HepG2 (cell line): Measurements from ENCODE around the gene PRKCB. TPM values are rescaled to one million over a fixed set of nuclear protein-coding genes. Genes with fewer than 3 reads are reported as not detected.

Source experiments
- ATAC-seq: fragments of 200-7000 bp; cut with Tn5 transposase; 3 replicates; pipeline ENCODE4 v1.9.1; 2020; ENCODE audit warnings: mild to moderate bottlenecking, moderate library complexity
- BruUV-seq: library from RNA; stranded (reverse); fragments of 400-500 nt; replicated peaks from 2 replicates; lab custom pipeline; 2021; lab: Mats Ljungman, UMichigan
- CTCF ChIA-PET: fragments of 300-600 bp; formaldehyde crosslinking; extraction: SDS; loops from one replicate; lab custom pipeline; 2021; ENCODE audit warnings: low total read pairs, inconsistent platforms, low intra/inter-chr PET ratio; lab: Yijun Ruan, JAX
- POLR2A ChIA-PET: fragments of 350-600 bp; sonication (Branson Sonifier 250); formaldehyde crosslinking; loops from one replicate; lab custom pipeline; 2020; ENCODE audit warnings: antibody characterized with exemption, inconsistent platforms; lab: Yijun Ruan, JAX
- DNase-seq: peaks from one replicate; pipeline ENCODE4 v3.0.0-alpha.2; 2015; ENCODE audit warnings: low spot score
- FAIRE-seq: peaks from 3 replicates; lab custom pipeline; 2011; peaks lifted over from hg19 to GRCh38; lab: Jason Lieb, UNC
- H2AFZ ChIP-seq: one replicate; pipeline ENCODE4 v1.6.1; 2011; ENCODE audit warnings: low read length, inconsistent platforms
- H3K27ac ChIP-seq: fragments of 300-600 bp; 3 replicates; pipeline ENCODE4 v1.8.0; 2011; ENCODE audit warnings: mixed run types, mild to moderate bottlenecking, mixed read lengths, low read length, inconsistent platforms; ENCODE audit not compliant: insufficient read depth; ENCODE audit errors: extremely low read length
- H3K27me3 ChIP-seq, 2 experiments: fragments of 200-600 bp in 1 of 2; 2 replicates in 1 of 2; 3 replicates in 1 of 2; pipeline versions ENCODE4 v1.6.0 to v1.8.0; 2011; ENCODE audit warnings: low read length in 2 of 2, mild to moderate bottlenecking in 2 of 2, moderate library complexity in 2 of 2, inconsistent platforms in 1 of 2; ENCODE audit not compliant: insufficient read depth in 2 of 2, control insufficient read depth in 1 of 2
- H3K36me3 ChIP-seq, 2 experiments: fragments of 200-600 bp in 1 of 2; replicated peaks in 1 of 2; 2 replicates in 1 of 2; 3 replicates in 1 of 2; pipeline versions ENCODE4 v1.5.1 to v1.8.0; 2011; ENCODE audit warnings: low read length in 2 of 2, inconsistent platforms in 1 of 2; ENCODE audit not compliant: insufficient read depth in 2 of 2, control insufficient read depth in 1 of 2
- H3K4me1 ChIP-seq: 2 replicates; pipeline ENCODE4 v1.5.1; 2012; ENCODE audit warnings: low read length, inconsistent platforms; ENCODE audit not compliant: insufficient read depth
- H3K4me2 ChIP-seq: 2 replicates; pipeline ENCODE4 v1.6.0; 2011; ENCODE audit warnings: low read depth, low read length, inconsistent platforms
- H3K4me3 ChIP-seq, 3 experiments: fragments of 200-600 bp in 1 of 3; sonication (generic), shearing (Covaris generic) in 1 of 3; replicated peaks in 1 of 3; 2 replicates each; pipeline ENCODE4 v1.5.1; 2011 to 2016; ENCODE audit warnings: low read length in 3 of 3, inconsistent platforms in 2 of 3, low read depth in 2 of 3, mild to moderate bottlenecking in 2 of 3, control low read depth in 1 of 3, mixed read lengths in 1 of 3; ENCODE audit not compliant: insufficient read depth in 1 of 3
- H3K79me2 ChIP-seq: one replicate; pipeline ENCODE4 v1.6.1; 2011; ENCODE audit warnings: low read length, inconsistent platforms; ENCODE audit not compliant: insufficient read depth
- H3K9ac ChIP-seq: 2 replicates; pipeline ENCODE4 v1.6.0; 2011; ENCODE audit warnings: mild to moderate bottlenecking, low read depth, low read length, inconsistent platforms; ENCODE audit not compliant: insufficient read depth
- H3K9me3 ChIP-seq: 2 replicates; pipeline ENCODE4 v1.5.1; 2012; ENCODE audit warnings: mild to moderate bottlenecking, low read length
- H4K20me1 ChIP-seq: 2 replicates; pipeline ENCODE4 v1.6.0; 2011; ENCODE audit warnings: inconsistent platforms, mild to moderate bottlenecking, low read length, moderate library complexity; ENCODE audit not compliant: insufficient read depth
- HMG20A ChIP-seq: IDR thresholded peaks from 2 replicates; pipeline ENCODE4 v1.6.1; 2016; ENCODE audit warnings: borderline replicate concordance
- HNRNPH1 ChIP-seq: fragments of 200-400 bp; formaldehyde crosslinking; optimal IDR thresholded peaks from 2 replicates; pipeline ENCODE3; 2017; ENCODE audit warnings: mild to moderate bottlenecking, low read depth, low read length
- HNRNPUL1 ChIP-seq: fragments of 200-400 bp; formaldehyde crosslinking; IDR thresholded peaks from 2 replicates; pipeline ENCODE4 v1.6.1; 2017; ENCODE audit warnings: low read depth, mild to moderate bottlenecking, low read length, moderate library complexity
- ISL2 ChIP-seq: sonication (generic); formaldehyde crosslinking; IDR thresholded peaks from 2 replicates; pipeline ENCODE4 v1.5.0; 2020; ENCODE audit warnings: missing genetic modification reagents
- SOX13 ChIP-seq, 3 experiments: fragments of 450-650 bp in 1 of 3; sonication (generic) in 1 of 3; formaldehyde crosslinking in 1 of 3; IDR thresholded peaks in 2 of 3; conservative IDR thresholded peaks in 1 of 3; 2 replicates each; pipeline versions ENCODE4 v1.5.0 to v1.6.1; 2016 to 2020; ENCODE audit warnings: antibody characterized with exemption in 1 of 3, mild to moderate bottlenecking in 1 of 3, missing compliant biosample characterization in 1 of 3, missing genetic modification reagents in 1 of 3, moderate library complexity in 1 of 3
- ZNF512 ChIP-seq: sonication (generic); formaldehyde crosslinking; IDR thresholded peaks from 2 replicates; pipeline ENCODE4 v1.4.0; 2020; ENCODE audit warnings: mild to moderate bottlenecking, missing genetic modification reagents
- ZNF75D ChIP-seq: sonication (generic); formaldehyde crosslinking; IDR thresholded peaks from 2 replicates; pipeline ENCODE4 v1.8.1; 2023; ENCODE audit warnings: missing genetic modification reagents, mild to moderate bottlenecking, borderline replicate concordance
- WGBS: methylation state at CpG from one replicate; pipeline ENCODE4 v1.1.6; 2017; ENCODE audit warnings: low lambda C conversion rate; 5-methylcytosine and 5-hydroxymethylcytosine counted together
- in situ Hi-C: cut with HindIII; loops from 2 replicates; pipeline ENCODE4 v1.10.0; 2017; ENCODE audit warnings: low pct_unique_long_range_greater_than_20kb; ENCODE audit not compliant: extremely low pct_ligation_motif_present
- intact Hi-C: fragments of 100-400 bp; cut with micrococcal nuclease; formaldehyde crosslinking; loops from one replicate; pipeline ENCODE4 v1.10.0; 2022; ENCODE audit not compliant: unreplicated experiment
- polyA plus RNA-seq, 8 experiments: library from polyadenylated mRNA; depleted of rRNA in 3 of 8; stranded (reverse) in 7 of 8; unstranded in 1 of 8; fragments of >200 nt; fragmentation: Illumina TruSeq in 4 of 8; extraction: Trizol in 4 of 8; gene quantifications; 2 replicates each; pipeline versions ENCODE4 v1.2.1 to v1.2.3, GENCODE V29; 2011 to 2016; ENCODE audit warnings: low read depth in 4 of 8, missing spikeins in 1 of 8, mixed read lengths in 1 of 8; ENCODE audit not compliant: insufficient read depth in 1 of 8
- total RNA-seq, 5 experiments: library from RNA; depleted of rRNA; stranded (reverse); fragments of >200 nt; fragmentation: Illumina TruSeq; extraction: Trizol; gene quantifications; 2 replicates each; pipeline ENCODE4 v1.2.3, GENCODE V29; 2016; ENCODE audit warnings: low read depth in 1 of 5
- TF ChIP-seq, protein P1 (sequence below): sonication (generic); formaldehyde crosslinking; IDR thresholded peaks from 2 replicates; pipeline ENCODE4 v1.5.0; 2020; ENCODE audit warnings: mild to moderate bottlenecking, missing genetic modification reagents

PRKCB gene
- total and polyA plus RNA-seq, 2 of the 13 experiments (the other 11 are each of a cell fraction or from before 2014, with no cell fraction given), result 0.01 TPM; not detected in 1

DNA sequence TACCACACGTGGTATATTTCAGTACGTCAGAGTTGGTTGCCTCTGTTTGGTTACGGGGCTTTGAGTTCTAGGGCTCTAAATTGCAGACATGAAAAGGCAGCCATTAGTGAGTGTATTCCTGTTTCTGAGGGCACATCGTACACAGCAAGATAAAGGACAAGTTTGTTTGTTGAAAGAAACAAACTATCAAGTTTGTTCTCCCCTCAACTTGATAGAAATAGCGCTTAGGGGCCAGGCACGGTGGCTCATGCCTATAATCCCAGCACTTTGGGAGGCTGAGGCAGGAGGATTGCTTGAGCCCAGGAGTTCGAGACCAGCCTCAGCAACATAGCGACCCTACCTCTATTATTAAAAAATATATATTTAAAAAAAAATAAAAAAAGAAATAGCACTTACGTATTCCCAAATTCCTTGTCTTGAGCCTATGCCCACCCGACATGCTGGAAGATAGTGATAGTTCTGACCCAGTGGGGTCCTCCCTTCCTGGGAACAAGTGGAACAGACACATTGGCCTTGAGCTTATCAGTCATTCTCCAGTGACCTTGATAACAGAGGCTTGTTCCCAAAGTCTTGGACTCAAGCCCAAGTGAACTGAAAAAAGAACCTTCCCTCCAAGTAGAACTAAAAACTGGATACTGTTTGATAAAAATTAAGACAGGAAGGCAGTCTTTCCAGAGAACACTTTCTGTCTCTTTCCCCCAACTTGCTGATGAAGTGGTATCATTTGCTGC lies 280.4 kb downstream of the PRKCB start (continued):
- no peak for TF ChIP-seq ZNF512
- TF ChIP-seq SOX13 (IDR thresholded peaks at IDR 0.05), result no peak
- no peak for TF ChIP-seq SOX13 (CRISPR knock-in tag; conservative IDR thresholded peaks at IDR 0.05 in 1 of 2, IDR thresholded peaks at IDR 0.05 in 1 of 2)
- no peak for TF ChIP-seq ZNF75D (CRISPR knock-in tag)
- no peak for TF ChIP-seq HMG20A (CRISPR knock-in tag)

DNA sequence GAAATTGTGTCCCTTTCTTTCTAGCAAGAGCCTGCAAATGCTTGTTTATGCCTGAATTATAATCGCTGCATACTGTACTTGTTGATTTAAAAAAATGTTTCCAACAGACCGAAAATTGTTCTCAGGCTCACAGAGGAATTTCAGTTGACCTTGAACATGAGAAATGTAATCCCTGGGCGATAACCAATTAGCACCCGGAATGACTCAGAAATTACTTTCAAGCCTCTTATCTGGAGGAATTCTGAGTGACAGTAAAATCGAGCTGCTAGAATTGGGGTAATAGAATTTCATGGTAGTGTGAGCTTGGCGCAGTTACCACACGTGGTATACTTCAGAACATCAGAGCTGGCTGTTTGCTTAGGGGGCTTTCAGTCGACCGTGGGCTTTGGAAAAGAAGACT lies 281.2 kb downstream of the PRKCB start:
- intact Hi-C loops (no loop called here), in situ Hi-C loops (no loop called here)
- H3K36me3 ChIP-seq, result no peaks in the 10 kb centered on the region
- ChIA-PET POLR2A (no interaction called here), CTCF (no interaction called here)
- no peak overlapping the region for H3K9ac ChIP-seq
- DNase-seq (no peak), FAIRE-seq (no peak), ATAC-seq (no peak)
- 9% methylated on average over 9 of the region's 9 CpGs for whole genome bisulfite sequencing
- H3K4me2 ChIP-seq, result no peak overlapping the region
- no peak overlapping the region for H2AFZ ChIP-seq
- no TSS peak for BruUV-seq
- no peaks in the 10 kb centered on the region for H3K4me1 ChIP-seq
- no peaks in the 10 kb centered on the region for H4K20me1 ChIP-seq
- H3K9me3 ChIP-seq, result no peaks in the 10 kb centered on the region
- TF ChIP-seq, protein P1, sequence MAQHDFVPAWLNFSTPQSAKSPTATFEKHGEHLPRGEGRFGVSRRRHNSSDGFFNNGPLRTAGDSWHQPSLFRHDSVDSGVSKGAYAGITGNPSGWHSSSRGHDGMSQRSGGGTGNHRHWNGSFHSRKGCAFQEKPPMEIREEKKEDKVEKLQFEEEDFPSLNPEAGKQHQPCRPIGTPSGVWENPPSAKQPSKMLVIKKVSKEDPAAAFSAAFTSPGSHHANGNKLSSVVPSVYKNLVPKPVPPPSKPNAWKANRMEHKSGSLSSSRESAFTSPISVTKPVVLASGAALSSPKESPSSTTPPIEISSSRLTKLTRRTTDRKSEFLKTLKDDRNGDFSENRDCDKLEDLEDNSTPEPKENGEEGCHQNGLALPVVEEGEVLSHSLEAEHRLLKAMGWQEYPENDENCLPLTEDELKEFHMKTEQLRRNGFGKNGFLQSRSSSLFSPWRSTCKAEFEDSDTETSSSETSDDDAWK (CRISPR knock-in tag), result no peak
- TF ChIP-seq ISL2 (CRISPR knock-in tag) (no peak), HNRNPUL1 (no peak), HNRNPH1 (no peak)
- no peak overlapping the region for H3K27ac ChIP-seq
- peaks cover 0 to 23% of the 10 kb centered on the region in 2 experiments; a peak in 2 of 5 replicates for H3K27me3 ChIP-seq
- H3K4me3 ChIP-seq, result no peak overlapping the region
- H3K79me2 ChIP-seq, result no peaks in the 10 kb centered on the region
